ENCODE measurements around the gene PTRHD1. TPM values are rescaled to one million over a fixed set of nuclear protein-coding genes. Genes with fewer than 3 reads are reported as not detected.

The PTRHD1 gene
- 10 to 100 TPM in 3 of 4 donors, 1 to 10 TPM in 1; 8.1 to 20.4 (median 15.6) TPM for total RNA-seq

- Histone ChIP-seq H3K27ac (replicated peaks in 1 of 4) (peak within 1 kb of the TSS; percentile 95 to 99 (median 98)), H3K9me3 (no peaks in the 10 kb centered on the region), H3K36me3 (no peaks in the 10 kb centered on the region), H3K4me3 (peak within 1 kb of the TSS; percentile 75 to 96 (median 88)), H3K27me3 (no peaks in the 10 kb centered on the region), H3K4me1 (peaks cover 12 to 31% (median 24%) of the 10 kb centered on the region in 4 donors)
- WGBS, result under 1% methylated on average over 41 of the region's 74 CpGs
- no peak for TF ChIP-seq EP300 (IDR thresholded peaks at IDR 0.05)
- TF ChIP-seq CTCF (IDR thresholded peaks at IDR 0.05), result peak; percentile 54 to 61 (median 59)
- TF ChIP-seq POLR2A (IDR thresholded peaks at IDR 0.05; ENCODE audit: low read depth), result no peak
- peak; percentile 82 to 91 for TF ChIP-seq POLR2AphosphoS5 (IDR thresholded peaks at IDR 0.05)
- peak; percentile 98 for DNase-seq (ENCODE audit: extremely low spot score)
- intact Hi-C loops (cut with DNase I), result loop anchor here (5.0 kb wide), 1 partner anchor 301 kb away; the partner anchor contains the start of gene NCOA1
These were observed at the start of gene PTRHD1, which contains the start of gene CENPO for GRCh38 chr2:24792874-24793760. Gene PTRHD1, minus strand, starts transcription at chr2:24793391. Its CDS starts 14 bp downstream, at chr2:24793377. Gene CENPO, plus strand, starts transcription at chr2:24793425. Its CDS starts 495 bp downstream, at chr2:24793920.

GRCh38 chr2:24842081-24843050 lies 49.2 kb upstream of the PTRHD1 start:
- Histone ChIP-seq H3K27ac (replicated peaks in 1 of 4) (no peak overlapping the region), H3K36me3 (peaks cover 0 to 49% (median 33%) of the 10 kb centered on the region in 4 donors), H3K4me3 (no peak overlapping the region), H3K27me3 (no peaks in the 10 kb centered on the region), H3K4me1 (no peaks in the 10 kb centered on the region), H3K9me3 (no peaks in the 10 kb centered on the region)
- no peak for TF ChIP-seq POLR2A (IDR thresholded peaks at IDR 0.05; ENCODE audit: low read depth)
- no peak for TF ChIP-seq CTCF (IDR thresholded peaks at IDR 0.05)
- TF ChIP-seq EP300 (IDR thresholded peaks at IDR 0.05), result no peak
- TF ChIP-seq POLR2AphosphoS5 (IDR thresholded peaks at IDR 0.05), result no peak
- WGBS, result 95% methylated on average over 27 of the region's 39 CpGs
- no peak for DNase-seq (ENCODE audit: extremely low spot score)
- intact Hi-C loops (cut with DNase I), result no loop called here

GRCh38 chr2:24840962-24841945 lies 48.1 kb upstream of the PTRHD1 start:
- WGBS, result 83% methylated on average over 21 of the region's 26 CpGs
- no peaks in the 10 kb centered on the region for H3K9me3 ChIP-seq
- no peaks in the 10 kb centered on the region for H3K27me3 ChIP-seq
- DNase-seq (ENCODE audit: extremely low spot score), result no peak
- TF ChIP-seq POLR2AphosphoS5 (IDR thresholded peaks at IDR 0.05), result no peak
- TF ChIP-seq EP300 (IDR thresholded peaks at IDR 0.05), result no peak
- TF ChIP-seq POLR2A (IDR thresholded peaks at IDR 0.05; ENCODE audit: low read depth), result no peak
- no peak for TF ChIP-seq CTCF (IDR thresholded peaks at IDR 0.05)
- intact Hi-C loops (cut with DNase I), result no loop called here
- no peak overlapping the region for H3K27ac ChIP-seq (replicated peaks in 1 of 4)
- no peak overlapping the region for H3K4me3 ChIP-seq
- peaks cover 8 to 60% (median 43%) of the 10 kb centered on the region in 4 donors for H3K36me3 ChIP-seq
- no peaks in the 10 kb centered on the region for H3K4me1 ChIP-seq

All from esophagus muscularis mucosa (tissue), 4 donors.